Articular chondrocyte of knee joint (primary cell): ENCODE results near the gene GAS7. TPM values are rescaled to one million over a fixed set of nuclear protein-coding genes. Genes with fewer than 3 reads are reported as not detected.

Experiments used
- total RNA-seq: library from RNA; depleted of rRNA; stranded (reverse); fragments of >200 nt; gene quantifications from 2 replicates; pipeline ENCODE4 v1.2.3, GENCODE V29; 2012

GAS7 gene
- total RNA-seq, result 11.2 and 15.8 TPM in 2 replicates

DNA sequence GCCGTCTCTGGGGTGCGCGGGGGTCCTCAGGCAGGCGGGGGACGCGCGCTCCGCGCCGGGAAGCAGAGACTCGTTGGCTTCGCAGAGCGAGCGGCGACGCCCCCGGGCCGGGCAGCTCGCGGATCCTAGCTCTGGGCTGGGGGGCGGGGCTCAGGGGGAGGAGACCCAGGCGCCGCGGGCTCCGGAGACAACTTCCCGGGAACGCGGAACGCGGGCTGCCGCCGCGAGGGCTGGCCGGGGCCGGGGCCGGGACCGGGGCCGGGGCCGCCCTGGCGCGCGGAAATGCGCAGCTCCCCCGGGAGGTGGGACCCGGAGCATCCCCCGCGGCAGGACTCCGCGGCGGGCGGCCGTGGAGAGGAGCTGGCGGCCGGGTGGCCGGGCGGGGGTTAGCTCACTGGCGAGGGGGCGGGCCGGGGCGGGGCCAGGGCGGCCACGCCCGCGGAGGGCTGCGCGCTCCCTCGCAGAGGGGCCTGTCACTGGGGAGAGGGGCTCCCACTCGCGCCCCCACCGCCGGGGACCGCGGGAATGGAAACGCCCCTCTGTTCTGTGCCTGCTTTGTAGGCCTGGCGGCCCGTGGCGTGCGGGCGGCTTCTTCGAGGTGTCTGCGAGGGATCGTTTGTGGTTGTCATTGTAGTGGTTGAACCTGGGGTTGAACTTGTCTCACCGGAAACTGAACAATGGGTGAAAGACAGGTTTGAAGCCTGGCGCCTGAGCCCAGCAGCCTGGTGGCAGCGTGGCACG is at the start of gene GAS7:
GAS7 (minus strand) TSS at position 98 of the 741 bp plus-strand sequence.

DNA sequence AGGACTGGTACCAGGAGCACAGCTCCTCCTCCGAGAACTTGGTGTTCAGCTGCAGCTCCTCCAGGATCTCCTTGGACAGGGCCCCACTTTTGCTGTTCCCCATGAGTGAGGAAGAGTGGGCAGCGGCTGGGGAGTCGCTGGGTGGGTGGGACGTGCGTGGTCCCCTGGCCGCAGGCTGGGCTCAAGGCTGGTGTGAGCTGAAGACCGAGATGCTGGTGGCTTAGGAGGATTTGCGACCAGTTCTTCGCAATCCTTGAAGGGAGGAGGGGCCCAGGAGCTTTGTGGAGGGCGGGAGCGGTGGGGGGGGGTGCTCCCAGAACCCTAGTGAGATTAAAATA is 293.4 kb downstream of the GAS7 start, which contains the start of gene RCVRN:
RCVRN (minus strand) TSS at position 194 of the 338 bp plus-strand sequence; CDS start at position 103, 91 bp downstream.

Other genes with a start within 250 kb of the GAS7 start
- not detected in 2 replicates for gene MYH13, start 174.4 kb upstream of the GAS7 start, total RNA-seq
- not detected in 2 replicates for gene MYH8, start 223.3 kb upstream of the GAS7 start, total RNA-seq